Fibroblast of skin of left quadriceps (primary cell): ENCODE measurements around the gene CBFA2T2.
A peak's percentile ranks its signal among the peaks of the same experiment; 100 is the strongest.
"Not testable (repeated sequence)": the region's sequence is repeated elsewhere in the genome, so short reads cannot be mapped to it uniquely, and the experiment has no call there.

Source experiments
- DNase-seq, 2 experiments: peaks; one replicate each; pipeline ENCODE4 v3.0.0-alpha.2; 2013; ENCODE audit warnings: low read depth in 2 of 2

CBFA2T2 gene

DNA sequence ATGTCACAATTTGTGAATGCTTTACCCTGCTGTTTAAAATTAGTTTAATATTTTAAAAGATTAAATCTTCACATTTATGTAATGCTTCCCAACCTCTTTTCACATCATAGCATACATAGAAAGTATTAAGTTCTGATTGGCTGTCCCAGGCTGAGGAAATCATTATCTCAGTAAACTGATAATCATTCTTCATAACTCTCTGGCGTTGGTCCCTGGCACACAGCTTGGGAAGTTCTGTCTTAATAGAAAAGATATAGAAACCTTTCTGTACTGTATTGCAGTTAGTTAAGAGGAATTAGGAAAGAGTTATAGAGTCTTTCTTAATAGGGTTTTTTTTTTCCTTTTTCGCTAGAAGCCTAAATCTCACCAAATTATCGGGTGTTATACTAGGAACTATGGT, 85.4 kb downstream of the CBFA2T2 start:
- DNase-seq: no peak

DNA sequence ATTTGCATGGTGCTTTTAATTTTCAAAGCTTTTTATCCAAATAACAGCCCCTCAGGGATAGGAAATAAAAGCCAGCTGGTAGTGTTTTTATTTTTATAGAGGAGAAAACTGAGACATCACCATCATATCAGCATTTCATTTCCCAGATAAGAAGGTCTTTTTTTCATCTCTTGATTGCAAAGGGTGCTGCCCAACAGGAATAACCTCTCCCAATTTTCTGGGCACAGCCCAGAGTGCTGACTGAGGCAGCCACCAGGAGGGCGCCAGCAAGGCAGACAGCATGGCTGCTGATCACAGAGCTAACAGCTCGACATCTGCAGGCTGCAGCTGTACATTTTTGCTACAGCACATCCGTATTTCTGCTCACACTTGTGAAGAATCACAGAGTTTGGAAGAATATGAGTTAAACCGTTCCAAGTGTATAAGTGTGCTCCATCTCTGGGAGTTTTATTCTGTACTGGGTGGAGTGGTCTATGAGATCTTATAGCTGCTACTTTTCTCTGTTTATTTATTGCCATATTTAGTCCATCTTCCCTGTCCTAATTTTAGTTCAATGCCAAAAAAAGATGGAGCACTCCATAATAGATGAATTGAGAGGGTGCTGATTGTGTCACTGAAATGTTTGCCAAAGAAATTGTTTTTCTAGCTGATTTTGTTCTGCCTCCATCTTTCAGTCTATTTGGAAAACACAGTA, 86.7 kb downstream of the CBFA2T2 start:
- no peak for DNase-seq

DNA sequence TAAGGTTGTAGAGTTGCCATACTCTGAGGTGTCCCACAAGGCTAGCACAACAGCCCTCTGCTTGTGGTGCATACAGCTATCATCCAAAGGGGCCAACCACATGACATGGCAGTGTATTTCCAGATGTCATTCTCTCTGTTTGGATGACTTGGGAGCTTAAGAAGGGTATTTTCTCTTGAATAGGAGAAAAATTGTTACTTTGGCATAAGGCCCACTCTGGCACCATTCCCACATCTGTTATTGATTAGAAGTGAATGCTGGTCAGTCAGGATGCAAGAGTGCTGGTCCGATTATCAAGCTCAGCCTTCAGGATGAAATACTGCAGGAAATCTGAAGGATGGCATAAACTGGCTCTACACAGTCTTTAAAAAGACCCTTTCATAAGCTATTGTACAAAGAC, 88.6 kb downstream of the CBFA2T2 start:
- DNase-seq: peak; percentile 75 to 76

DNA sequence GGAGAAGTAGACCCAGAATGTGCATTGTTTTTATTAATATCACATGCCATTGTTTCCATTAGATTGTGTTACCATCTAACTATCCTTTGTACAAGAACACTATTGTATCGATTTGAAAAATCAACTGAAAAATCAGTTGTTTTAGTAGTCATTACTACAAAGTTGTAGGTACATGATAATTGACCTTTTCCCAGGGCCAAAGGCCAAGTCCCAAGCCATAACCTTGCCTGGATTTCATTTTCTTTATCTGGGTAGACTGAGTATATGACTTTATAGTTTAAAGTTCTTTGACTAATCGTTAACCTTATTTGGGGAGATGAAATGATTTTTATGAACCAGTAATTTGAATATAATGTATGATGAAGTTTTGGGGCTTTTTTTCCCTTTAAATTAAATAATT, 93.2 kb downstream of the CBFA2T2 start:
- DNase-seq: no peak

DNA sequence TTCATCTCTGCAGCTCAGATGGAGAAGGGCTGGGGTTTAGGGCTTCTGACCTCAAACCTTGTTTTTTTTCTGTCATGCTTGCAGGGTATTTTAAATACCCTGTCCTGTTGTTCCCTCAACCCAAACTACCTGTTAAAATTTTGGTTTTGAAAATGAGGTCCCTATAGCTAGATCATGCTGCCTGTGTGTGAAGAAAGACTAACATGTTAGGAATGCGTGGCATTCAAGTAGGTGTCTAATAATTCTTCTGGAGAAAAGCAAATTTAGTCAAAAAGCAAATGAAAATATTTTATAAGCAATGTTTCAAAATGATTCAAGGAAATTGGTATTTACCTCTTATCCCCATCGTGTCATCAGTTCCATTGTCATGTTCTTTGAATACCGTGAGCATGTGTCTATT, 95.1 kb downstream of the CBFA2T2 start:
- DNase-seq: no peak

DNA sequence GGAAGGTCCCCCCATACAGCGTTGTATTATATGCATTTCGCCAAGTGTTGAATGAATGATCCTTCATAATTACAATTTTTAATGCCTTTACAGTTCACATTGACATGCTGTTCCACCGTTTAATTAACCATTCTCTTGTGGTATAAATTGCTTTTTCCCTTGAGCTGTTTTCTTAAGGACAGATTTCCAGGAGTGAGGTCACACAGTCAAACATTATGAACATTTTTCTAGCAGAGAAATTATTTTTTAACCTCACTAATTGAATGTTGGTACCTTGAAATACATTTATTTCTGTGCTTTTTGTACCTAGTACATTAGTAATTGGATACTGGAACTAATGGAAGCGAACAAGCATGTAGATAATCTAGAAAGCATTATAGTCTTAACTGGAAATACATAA, 95.5 kb downstream of the CBFA2T2 start:
- no peak for DNase-seq

DNA sequence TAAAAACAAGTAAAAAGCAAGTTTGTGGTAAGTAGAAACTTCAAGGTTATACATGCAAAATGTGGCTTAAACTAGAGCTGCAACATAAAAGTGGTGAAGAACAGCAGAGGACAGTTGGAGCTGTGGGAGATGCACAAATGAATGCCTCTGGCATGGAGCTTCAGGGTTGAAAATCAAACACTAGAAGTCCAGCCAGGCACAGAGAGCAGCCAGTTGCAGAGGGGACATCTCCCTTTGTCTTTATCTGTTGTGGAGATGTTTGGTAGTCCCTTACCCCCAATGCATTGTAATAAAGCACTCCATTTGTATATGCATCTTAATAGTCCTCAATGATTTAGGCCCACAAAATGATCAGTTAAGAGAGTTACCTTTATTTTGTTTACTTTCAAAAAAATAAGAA, 99.2 kb downstream of the CBFA2T2 start:
- DNase-seq: no peak

DNA sequence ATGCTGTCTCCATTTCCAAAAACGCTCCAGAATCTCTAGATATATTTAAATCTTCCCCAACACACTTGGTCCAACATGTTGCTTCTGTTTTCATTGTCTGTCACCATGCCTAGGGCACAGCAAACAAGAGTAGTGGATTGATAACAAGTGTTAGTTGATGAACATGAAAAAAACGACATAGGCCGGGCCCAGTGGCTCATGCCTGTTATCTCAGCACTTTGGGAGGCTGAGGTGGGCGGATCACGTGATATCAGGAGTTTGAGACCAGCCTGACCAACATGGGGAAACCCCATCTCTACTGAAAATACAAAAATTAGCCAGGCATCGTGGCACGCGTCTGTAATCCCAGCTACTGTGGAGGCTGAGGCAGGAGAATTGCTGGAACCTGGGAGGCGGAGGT, 102.0 kb downstream of the CBFA2T2 start:
- not testable (repeated sequence) for DNase-seq

DNA sequence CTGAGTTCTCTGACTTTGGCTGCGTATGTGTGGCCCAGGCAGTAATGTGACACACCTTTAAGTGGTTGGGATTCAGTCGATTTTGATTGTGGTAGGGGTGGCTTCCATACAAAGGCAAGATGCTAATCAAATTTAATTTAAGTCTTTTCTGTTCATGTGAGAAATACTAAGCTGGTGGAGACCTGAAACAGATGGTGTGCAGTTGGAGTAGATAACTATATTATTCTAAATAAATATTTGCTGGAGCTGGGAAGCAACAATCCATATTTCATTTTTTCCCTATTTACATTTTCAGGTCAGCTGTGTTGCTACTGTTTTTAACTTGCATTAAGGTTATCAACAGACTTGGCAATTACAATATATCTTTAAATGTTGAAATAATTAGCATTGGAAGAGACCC, 104.8 kb downstream of the CBFA2T2 start:
- DNase-seq: no peak

DNA sequence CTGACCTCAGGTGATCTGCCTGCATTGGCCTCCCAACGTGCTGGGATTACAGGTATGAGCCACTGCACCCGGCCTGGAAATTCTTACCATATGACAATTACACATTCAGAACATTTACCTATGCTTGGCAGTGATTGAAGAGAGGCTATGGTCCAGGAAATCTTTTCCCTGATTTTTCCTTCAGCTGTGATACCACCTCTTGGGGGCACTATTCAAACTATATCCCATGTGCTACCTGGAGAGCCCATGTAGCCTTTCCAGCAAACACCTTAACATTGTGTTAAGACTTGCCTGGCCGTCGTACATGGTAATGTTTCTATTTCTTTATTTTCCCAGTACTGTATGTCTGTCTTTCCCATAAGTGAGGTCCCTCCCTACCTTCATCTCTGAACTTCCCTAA, 110.5 kb downstream of the CBFA2T2 start:
- no peak for DNase-seq

DNA sequence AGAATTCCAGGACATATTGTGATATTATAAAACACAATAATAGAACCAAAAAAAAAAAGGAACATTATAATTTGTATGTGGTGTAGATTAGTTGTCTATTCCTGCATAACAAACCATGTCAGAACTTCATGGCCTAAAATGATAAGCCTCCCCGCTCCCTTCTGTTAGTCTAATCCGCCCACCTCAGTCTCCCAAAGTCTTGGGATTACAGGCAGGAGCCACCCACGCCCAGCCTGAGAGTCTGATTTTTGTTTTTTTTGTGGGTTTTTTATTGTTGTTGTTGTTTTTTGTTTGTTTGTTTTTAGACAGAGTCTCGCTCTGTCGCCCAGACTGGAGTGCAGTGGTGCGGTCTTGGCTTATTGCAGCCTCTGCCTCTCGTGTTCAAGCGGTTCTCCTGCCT, 111.1 kb downstream of the CBFA2T2 start:
- DNase-seq: no peak

DNA sequence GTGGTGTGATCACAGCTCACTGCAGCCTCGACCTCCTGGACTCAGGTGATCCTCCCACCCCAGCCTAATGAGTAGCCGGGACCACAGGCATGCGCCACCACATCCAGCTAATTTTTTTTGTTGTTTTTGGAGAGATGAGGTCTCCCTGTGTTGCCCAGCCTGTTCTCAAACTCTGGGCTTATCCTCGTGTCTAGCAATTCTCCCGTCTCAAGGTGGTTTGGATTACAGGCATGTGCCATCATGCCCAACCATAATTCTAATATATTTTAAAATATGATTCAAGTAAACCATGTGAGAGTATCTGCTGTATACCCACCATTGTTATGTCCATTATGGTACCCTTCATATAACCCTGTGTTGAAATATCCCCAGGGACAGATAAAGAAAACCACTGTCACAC, 112.0 kb downstream of the CBFA2T2 start:
- no peak for DNase-seq

DNA sequence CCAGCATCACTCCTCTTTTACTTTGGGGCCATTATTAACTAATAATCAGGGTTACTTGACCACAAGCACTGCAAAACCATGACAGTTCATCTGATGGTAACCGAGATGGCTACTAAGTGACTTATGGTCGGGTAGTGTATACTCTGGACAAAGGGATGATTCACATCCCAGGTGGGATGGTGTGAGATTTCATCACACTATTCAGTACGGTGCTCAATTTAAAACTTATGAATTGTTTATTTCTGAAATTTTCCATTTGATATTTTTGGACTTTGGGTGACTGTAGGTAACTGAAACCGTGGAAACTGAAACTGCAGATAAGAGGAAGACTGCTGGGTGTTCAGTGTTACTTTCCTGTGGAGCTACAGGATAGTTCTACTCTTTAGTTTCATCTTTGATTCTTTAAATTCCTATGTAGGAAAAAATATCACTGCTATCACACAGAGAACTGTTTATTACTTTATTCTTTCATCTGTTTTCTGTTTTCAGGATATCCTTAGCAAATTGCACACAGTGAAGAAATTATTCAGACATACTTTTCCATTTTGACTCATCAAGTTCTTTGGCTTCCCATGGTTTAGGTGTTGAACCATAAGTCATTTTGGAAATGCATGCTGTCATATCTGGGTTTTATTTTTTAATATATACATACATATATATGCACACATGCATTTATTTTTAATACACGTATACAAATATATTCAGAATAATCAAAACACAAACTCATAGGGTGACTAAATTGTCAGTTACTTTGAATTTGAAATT, 113.1 kb downstream of the CBFA2T2 start:
- DNase-seq: no peak

DNA sequence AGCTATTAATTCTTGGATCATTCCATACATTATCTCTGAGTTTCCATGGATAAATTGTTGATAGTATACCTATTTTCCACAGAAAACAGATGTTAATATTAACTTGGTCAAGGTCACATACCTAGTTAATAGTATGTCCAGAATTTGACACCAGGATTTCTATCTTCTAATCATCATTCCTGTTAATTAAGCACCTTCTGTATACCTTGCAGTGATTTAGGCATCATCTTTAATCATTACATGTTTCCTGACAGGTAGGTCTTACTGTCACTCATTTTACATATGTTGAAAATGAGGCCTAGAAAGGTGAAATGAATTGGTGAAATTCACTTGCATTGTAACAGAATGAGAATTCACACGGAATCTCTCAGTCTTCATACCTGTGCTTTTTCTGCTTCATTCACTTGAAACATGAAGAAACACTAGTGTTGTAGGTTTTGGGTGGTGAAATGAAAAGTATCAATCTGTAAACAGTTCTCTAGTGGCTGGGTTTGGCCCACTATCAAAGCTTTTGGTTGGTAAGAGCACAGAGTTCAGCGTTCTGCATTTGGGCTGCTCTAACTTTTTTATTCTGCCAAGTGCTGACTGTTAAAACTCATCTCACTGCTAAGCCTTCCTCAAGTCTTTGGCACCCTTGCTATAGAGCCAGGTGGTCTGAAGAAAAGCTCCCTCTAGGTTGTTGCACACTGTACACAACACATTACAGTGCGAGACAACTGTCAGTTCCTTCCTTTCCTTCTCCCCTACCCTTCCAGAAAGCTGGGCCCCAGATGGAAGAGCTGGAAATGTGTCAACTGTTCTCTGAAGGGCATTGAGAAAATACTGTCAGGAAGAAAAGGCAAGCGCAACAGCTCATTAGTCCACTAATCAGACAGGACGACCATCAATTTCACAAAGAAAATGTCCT, 114.4 kb downstream of the CBFA2T2 start:
- no peak for DNase-seq

DNA sequence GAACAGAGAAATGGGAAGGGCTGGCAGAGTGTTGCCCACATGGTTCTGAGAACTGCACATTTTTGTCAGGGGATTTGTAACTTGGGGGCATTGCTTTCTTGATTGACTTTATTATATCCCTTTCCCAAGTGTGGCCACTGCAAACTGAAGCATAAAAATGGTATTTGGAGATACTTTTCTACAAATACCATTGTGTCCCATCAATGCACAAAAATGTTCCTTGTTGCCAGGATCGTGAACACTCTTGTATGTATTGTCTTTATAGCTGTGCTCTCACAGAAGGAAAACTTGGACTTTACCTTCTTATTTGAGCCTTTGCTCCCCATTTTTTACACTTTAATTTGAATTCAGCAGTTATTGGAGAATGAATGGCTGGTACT, 115.1 kb downstream of the CBFA2T2 start:
- no peak for DNase-seq

DNA sequence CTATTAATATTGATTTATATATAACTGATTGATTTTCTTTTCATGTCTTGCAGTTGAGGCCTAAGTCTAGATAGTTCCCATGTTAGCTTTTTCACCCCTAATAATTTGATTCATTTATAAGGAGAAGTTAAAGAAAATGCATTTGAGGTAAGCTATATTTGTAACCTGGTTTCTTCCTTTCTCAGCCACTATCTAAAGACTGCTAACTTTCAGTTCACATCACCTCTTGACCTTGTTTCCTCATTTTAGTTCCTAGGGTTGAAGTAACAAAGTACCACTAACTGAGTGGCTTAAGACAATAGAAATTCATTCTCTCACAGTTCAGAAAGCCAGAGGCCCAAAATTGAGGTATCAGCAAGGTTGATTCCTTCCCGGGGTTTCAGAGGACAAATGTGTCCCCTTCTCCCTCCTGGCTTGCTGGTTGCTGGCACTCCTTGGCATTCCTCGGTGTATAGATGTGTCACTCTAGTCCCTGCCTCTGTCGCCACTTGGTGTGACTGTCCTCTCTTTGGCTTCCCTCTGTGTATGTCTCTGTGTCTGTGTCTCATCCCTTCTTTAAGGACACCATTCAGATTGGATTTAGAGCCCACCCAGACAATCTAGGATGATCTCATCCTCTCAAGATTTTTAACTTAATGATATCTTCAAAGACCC, 116.3 kb downstream of the CBFA2T2 start:
- DNase-seq: no peak

DNA sequence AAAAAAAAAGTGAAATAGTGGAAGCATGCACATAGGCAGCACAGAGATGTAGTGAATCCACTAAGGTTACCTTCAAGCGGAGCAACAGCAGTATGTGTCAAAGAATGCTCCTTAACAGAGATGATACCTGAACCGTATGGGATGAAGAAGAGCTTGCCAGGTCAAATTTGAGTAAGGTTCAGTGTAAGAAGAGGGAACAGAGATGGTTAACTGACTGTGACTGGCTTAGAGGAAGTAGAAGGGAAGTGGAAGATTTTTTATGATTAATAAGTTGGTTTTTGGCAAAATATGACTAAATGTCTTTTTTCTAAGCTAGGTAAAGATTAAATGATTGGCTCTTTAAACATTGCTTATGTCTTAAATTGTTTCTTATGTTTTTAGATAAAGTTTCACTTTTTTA, 119.6 kb downstream of the CBFA2T2 start:
- no peak for DNase-seq

DNA sequence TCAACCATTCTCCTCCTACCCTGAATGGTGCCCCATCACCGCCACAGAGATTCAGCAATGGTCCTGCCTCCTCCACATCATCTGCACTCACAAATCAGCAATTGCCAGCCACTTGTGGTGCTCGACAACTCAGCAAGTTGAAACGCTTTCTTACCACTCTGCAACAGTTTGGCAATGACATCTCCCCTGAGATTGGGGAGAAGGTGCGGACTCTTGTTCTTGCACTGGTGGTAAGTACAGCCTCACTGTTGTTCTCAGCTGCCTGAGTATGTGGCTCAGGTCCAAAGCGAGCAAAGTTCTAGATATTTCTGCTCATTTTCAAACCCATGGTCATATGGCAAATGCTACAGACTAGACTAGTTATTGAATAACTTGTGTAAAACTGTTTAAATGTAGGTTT, 121.2 kb downstream of the CBFA2T2 start:
- no peak for DNase-seq

DNA sequence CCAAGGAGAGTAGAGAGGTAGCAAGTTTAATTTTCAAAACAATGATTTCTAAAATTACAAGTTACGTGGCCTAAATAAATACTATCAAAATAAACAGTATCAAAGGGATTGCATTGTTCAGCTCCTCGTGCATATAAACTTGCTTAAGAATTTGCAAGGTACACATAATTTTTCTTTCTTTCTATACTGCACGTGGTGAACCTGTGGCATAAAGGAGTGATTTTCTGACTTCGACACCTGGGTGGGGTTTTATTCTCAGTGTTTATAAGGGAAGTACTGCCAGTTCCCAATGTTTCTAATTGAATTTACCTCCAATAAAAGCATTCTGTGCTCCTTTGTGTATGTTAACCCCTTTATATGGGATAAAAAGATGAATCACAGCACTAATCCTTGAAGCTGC, 122.1 kb downstream of the CBFA2T2 start:
- no peak for DNase-seq

DNA sequence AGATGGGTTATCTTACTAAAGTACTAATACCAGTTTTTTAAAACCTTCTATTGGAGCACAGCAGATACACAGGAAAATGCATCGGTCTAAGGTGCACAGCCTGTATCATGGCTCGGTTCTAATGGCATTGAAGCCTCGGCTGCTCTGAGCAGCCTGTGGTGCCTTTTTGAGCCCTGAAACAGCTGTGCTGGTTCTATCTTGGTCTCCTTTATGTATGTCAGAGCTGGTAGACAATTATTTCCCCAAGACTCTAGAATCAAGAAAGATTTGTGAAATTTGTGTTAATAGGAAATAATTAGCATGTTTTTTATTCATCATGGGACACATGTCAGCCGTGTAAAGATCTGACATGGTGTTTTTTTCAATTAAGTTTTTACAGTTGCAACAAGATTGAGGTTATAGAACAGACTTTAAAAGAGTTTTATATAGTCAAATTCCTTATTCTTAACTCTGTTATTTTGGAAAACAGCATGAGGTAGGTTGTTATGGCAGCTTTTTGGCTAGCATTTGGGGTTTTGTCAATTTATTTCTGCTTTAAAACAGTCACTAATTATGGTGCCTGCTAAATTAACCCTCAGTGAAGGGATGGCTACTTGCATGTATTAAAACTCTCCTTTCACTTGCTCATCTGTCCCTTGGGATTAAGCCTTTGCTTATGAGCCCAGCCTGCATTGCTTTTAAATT, 132.0 kb downstream of the CBFA2T2 start:
- DNase-seq: no peak

DNA sequence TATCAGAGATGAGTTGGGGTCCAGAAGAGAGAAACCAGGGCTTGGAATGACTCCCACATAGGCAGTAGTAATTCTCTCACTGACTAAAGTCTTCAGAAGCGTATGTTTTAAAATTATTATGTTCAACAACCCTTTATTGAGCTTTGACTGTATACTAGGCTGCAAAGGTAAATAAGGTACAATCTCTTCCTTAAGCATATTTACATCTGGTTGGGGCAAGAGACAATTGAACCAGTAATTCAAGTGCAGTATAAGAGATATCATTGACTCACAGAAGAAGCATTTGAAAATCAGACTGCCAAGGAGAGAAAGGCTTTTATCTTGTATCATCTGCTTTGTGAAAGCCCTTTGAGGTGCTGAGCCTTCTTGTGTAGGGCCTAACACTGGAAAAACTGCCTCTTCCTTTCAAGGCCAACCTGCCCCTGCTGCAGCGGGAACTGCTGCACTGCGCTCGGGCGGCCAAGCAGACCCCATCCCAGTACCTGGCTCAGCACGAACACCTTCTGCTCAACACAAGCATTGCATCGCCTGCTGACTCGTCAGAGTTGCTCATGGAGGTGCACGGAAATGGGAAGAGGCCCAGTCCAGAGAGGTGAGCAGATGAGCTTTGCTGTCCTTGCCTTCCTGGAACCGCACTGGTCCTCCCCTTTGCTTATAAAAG, 132.9 kb downstream of the CBFA2T2 start:
- no peak for DNase-seq
